ENCODE measurements around the gene UBE2J2. TPM values are rescaled to one million over a fixed set of nuclear protein-coding genes. Genes with fewer than 3 reads are reported as not detected.

Gene UBE2J2
- polyA plus RNA-seq, 2 of the 4 experiments (the other 2 are of a cell fraction), result 21.2 to 36.2 TPM

GRCh38 chr1:1292442-1292779 lies 18.8 kb upstream of the UBE2J2 start:
- no peak for DNase-seq (ENCODE audit: low read depth in 1 of 2, low spot score in 1 of 2)
- Histone ChIP-seq H3K27ac (no peak overlapping the region), H3K4me1 (no peaks in the 10 kb centered on the region), H3K9me3 (no peaks in the 10 kb centered on the region), H3K4me2 (no peak overlapping the region), H3K4me3 (no peak overlapping the region)
- ChIA-PET POLR2A (no interaction called here), CTCF (interaction anchor here (0.6 to 3.5 kb wide), 22 partner anchors 8 to 310 kb away, joined by 3 to 72 read pairs (median 4); partner anchors contain the start of genes PERM1 and SCNN1D)
- ATAC-seq, result no peak
- 96% methylated on average over 5 of the region's 9 CpGs for WGBS (ENCODE audit: missing lambda C conversion rate)
- TF ChIP-seq CHD4 (IDR thresholded peaks at IDR 0.05; ENCODE audit: borderline replicate concordance), result no peak
- no peak for TF ChIP-seq PBX3 (IDR thresholded peaks at IDR 0.05)
- no peak for TF ChIP-seq RARB (CRISPR knock-in tag; IDR thresholded peaks at IDR 0.05)
- no peak for TF ChIP-seq NPAS2 (CRISPR knock-in tag; IDR thresholded peaks at IDR 0.05; ENCODE audit: borderline replicate concordance)
- TF ChIP-seq RAD21 (conservative IDR thresholded peaks at IDR 0.05 in 1 of 2, IDR thresholded peaks at IDR 0.05 in 1 of 2), result no peak
- TF ChIP-seq HMGXB4 (CRISPR knock-in tag; IDR thresholded peaks at IDR 0.05; ENCODE audit: borderline replicate concordance), result no peak
- no peak for TF ChIP-seq SMC3 (IDR thresholded peaks at IDR 0.05)
- no peak for TF ChIP-seq NFE2L2 (conservative IDR thresholded peaks at IDR 0.05; ENCODE audit: low read length)
- TF ChIP-seq REST (IDR thresholded peaks at IDR 0.05), result no peak
- TF ChIP-seq CBX2 (IDR thresholded peaks at IDR 0.05; ENCODE audit: borderline replicate concordance, low read depth), result no peak
- TF ChIP-seq HOXB13 (CRISPR knock-in tag; IDR thresholded peaks at IDR 0.05; ENCODE audit: low read depth), result no peak
- TF ChIP-seq JUNB (IDR thresholded peaks at IDR 0.05), result no peak
- no peak for TF ChIP-seq RCOR1 (IDR thresholded peaks at IDR 0.05; ENCODE audit: low read depth, low read length)
- no peak for TF ChIP-seq KDM1A (IDR thresholded peaks at IDR 0.05; ENCODE audit: low read depth)
- TF ChIP-seq JUN (IDR thresholded peaks at IDR 0.05), result no peak
- no peak for TF ChIP-seq HOXA7 (CRISPR knock-in tag; IDR thresholded peaks at IDR 0.05)
- TF ChIP-seq HDAC2 (IDR thresholded peaks at IDR 0.05), result no peak
- no peak for TF ChIP-seq NR3C1 (IDR thresholded peaks at IDR 0.05)
- no peak for FAIRE-seq

GRCh38 chr1:1291548-1292441 lies 18.1 kb upstream of the UBE2J2 start:
- peak in 1 of 2 experiments; percentile 69 for DNase-seq (ENCODE audit: low read depth in 1 of 2, low spot score in 1 of 2)
- POLR2A ChIA-PET, result no interaction called here
- 90% methylated on average over 2 of the region's 45 CpGs for WGBS (ENCODE audit: missing lambda C conversion rate)
- TF ChIP-seq RAD21 (conservative IDR thresholded peaks at IDR 0.05 in 1 of 2, IDR thresholded peaks at IDR 0.05 in 1 of 2), result peak; percentile 57 to 58
- no peak for TF ChIP-seq ATOH8 (CRISPR knock-in tag; IDR thresholded peaks at IDR 0.05; ENCODE audit: low read depth)
- no peak for TF ChIP-seq TFCP2L1 (CRISPR knock-in tag; IDR thresholded peaks at IDR 0.05)
- no peak for TF ChIP-seq TP53 (CRISPR knock-in tag; IDR thresholded peaks at IDR 0.05)
- TF ChIP-seq SMC3 (IDR thresholded peaks at IDR 0.05), result peak; percentile 47
- peak; percentile 37 for TF ChIP-seq CTCF (IDR thresholded peaks at IDR 0.05)
- TF ChIP-seq REST (IDR thresholded peaks at IDR 0.05), result no peak

More at GRCh38 chr1:1291548-1292441, 18.1 kb upstream of the UBE2J2 start:
- ATAC-seq (peak; percentile 62 to 89; a peak in 5 of 6 replicates), FAIRE-seq (no peak)
- Histone ChIP-seq H3K9me3 (no peaks in the 10 kb centered on the region), H3K4me2 (no peak overlapping the region), H3K27ac (no peak overlapping the region), H3K4me3 (no peak overlapping the region), H3K4me1 (no peaks in the 10 kb centered on the region)
- CTCF ChIA-PET, result interaction anchor here (0.6 to 3.5 kb wide), 29 partner anchors 9 to 309 kb away, joined by 3 to 72 read pairs (median 4); partner anchors contain the start of genes PERM1 and SCNN1D
